Smooth muscle cell (in vitro differentiated cells): ENCODE data around the gene AKAP7. TPM values are rescaled to one million over a fixed set of nuclear protein-coding genes. Genes with fewer than 3 reads are reported as not detected.

Source experiments
- DNase-seq: peaks from one replicate; lab custom pipeline; 2025; ENCODE audit not compliant: unreplicated experiment; lab: John Stamatoyannopoulos, UW
- H2AFZ ChIP-seq: fragments of 200-600 bp; sonication (generic); 2 replicates; pipeline ENCODE4 v1.6.0; 2016; ENCODE audit warnings: antibody characterized with exemption, low read depth, mild to moderate bottlenecking
- H3F3A ChIP-seq: fragments of 200-600 bp; sonication (generic); 2 replicates; pipeline ENCODE4 v1.6.0; 2017; ENCODE audit warnings: antibody characterized with exemption, low read depth
- H3K27ac ChIP-seq: fragments of 200-600 bp; sonication (generic); 2 replicates; pipeline ENCODE4 v1.5.1; 2016; ENCODE audit warnings: low read depth, mild to moderate bottlenecking
- H3K27me3 ChIP-seq: fragments of 200-600 bp; sonication (generic); 2 replicates; pipeline ENCODE4 v1.6.1; 2016; ENCODE audit warnings: low read depth, mild to moderate bottlenecking
- H3K36me3 ChIP-seq: fragments of 200-600 bp; sonication (generic); 2 replicates; pipeline ENCODE4 v1.5.1; 2016; ENCODE audit warnings: low read depth
- H3K4me1 ChIP-seq: fragments of 200-600 bp; sonication (generic); 2 replicates; pipeline ENCODE4 v1.5.1; 2016; ENCODE audit warnings: low read depth
- H3K4me2 ChIP-seq: fragments of 200-600 bp; sonication (generic); 2 replicates; pipeline ENCODE4 v1.6.0; 2016; ENCODE audit warnings: mild to moderate bottlenecking
- H3K4me3 ChIP-seq: fragments of 200-600 bp; sonication (generic); 2 replicates; pipeline ENCODE4 v1.5.1; 2016; ENCODE audit warnings: mild to moderate bottlenecking
- H3K79me2 ChIP-seq: fragments of 200-600 bp; sonication (generic); 2 replicates; pipeline ENCODE4 v1.6.0; 2016; ENCODE audit warnings: low read depth, mild to moderate bottlenecking
- H3K9ac ChIP-seq: fragments of 200-600 bp; sonication (generic); 2 replicates; pipeline ENCODE4 v1.6.0; 2016; ENCODE audit warnings: low read depth
- H3K9me3 ChIP-seq: fragments of 200-600 bp; sonication (generic); replicated peaks from 2 replicates; pipeline ENCODE4 v1.5.1; 2016; ENCODE audit warnings: low read depth
- H4K20me1 ChIP-seq: fragments of 200-600 bp; sonication (generic); 2 replicates; pipeline ENCODE4 v1.6.0; 2016; ENCODE audit warnings: low read depth
- CTCF ChIP-seq: fragments of 200-600 bp; sonication (generic); IDR thresholded peaks from 2 replicates; pipeline ENCODE4 v1.5.1; 2017; ENCODE audit warnings: borderline replicate concordance, mild to moderate bottlenecking, antibody characterized with exemption; ENCODE audit not compliant: insufficient read depth, poor library complexity, severe bottlenecking
- WGBS: methylation state at CpG from one replicate; pipeline ENCODE4 v1.1.7; 2016; ENCODE audit warnings: low lambda C conversion rate; 5-methylcytosine and 5-hydroxymethylcytosine counted together
- polyA plus RNA-seq: library from polyadenylated mRNA; unstranded; fragments of >200 nt; fragmentation: Nextera tagmentation; extraction: Ambion mirVana; gene quantifications from 2 replicates; pipeline ENCODE4 v1.2.1, GENCODE V29; 2016
- total RNA-seq: library from RNA; depleted of rRNA; stranded (reverse); fragments of >200 nt; gene quantifications from 2 replicates; pipeline ENCODE4 v1.2.3, GENCODE V29; 2014

The AKAP7 gene
- total and polyA plus RNA-seq, 2 experiments from 2014 or later: 2.0 to 6.5 TPM

- Histone ChIP-seq H3K9ac (no peak overlapping the region), H3K4me1 (no peaks in the 10 kb centered on the region), H3K9me3 (no peaks in the 10 kb centered on the region), H3F3A (no peaks in the 10 kb centered on the region), H3K4me3 (no peak overlapping the region), H3K27ac (no peak overlapping the region), H3K4me2 (no peak overlapping the region), H3K79me2 (no peaks in the 10 kb centered on the region), H4K20me1 (no peaks in the 10 kb centered on the region), H2AFZ (no peak overlapping the region), H3K27me3 (no peaks in the 10 kb centered on the region), H3K36me3 (no peaks in the 10 kb centered on the region)
- no peak for TF ChIP-seq CTCF
- WGBS: 92% methylated on average over 3 of the region's 3 CpGs
- DNase-seq: no peak
Observed at GRCh38 chr6:131096786-131097185, 38.5 kb upstream of the AKAP7 start.

GRCh38 chr6:131101911-131102680 lies 33.2 kb upstream of the AKAP7 start:
- no peak for TF ChIP-seq CTCF
- peaks cover 7% of the 10 kb centered on the region for H3K4me1 ChIP-seq
- no peaks in the 10 kb centered on the region for H3K9me3 ChIP-seq
- no peak overlapping the region for H3K4me3 ChIP-seq
- H3K79me2 ChIP-seq: no peaks in the 10 kb centered on the region
- H3K4me2 ChIP-seq: no peak overlapping the region
- 73% methylated on average over 5 of the region's 5 CpGs for WGBS
- H3K27me3 ChIP-seq: no peaks in the 10 kb centered on the region
- no peaks in the 10 kb centered on the region for H3K36me3 ChIP-seq
- no peaks in the 10 kb centered on the region for H4K20me1 ChIP-seq
- no peak overlapping the region for H3K9ac ChIP-seq
- no peak for DNase-seq
- H3F3A ChIP-seq: peaks cover 5% of the 10 kb centered on the region
- no peak overlapping the region for H3K27ac ChIP-seq
- no peak overlapping the region for H2AFZ ChIP-seq

- no peak overlapping the region for H3K4me3 ChIP-seq
- no peaks in the 10 kb centered on the region for H3K27me3 ChIP-seq
- H3K9me3 ChIP-seq: no peaks in the 10 kb centered on the region
- no peak for DNase-seq
- TF ChIP-seq CTCF: no peak
- no peak overlapping the region for H3K4me2 ChIP-seq
- H3K4me1 ChIP-seq: peaks cover 7% of the 10 kb centered on the region
- H3K9ac ChIP-seq: no peak overlapping the region
- H2AFZ ChIP-seq: no peak overlapping the region
- H3K27ac ChIP-seq: no peak overlapping the region
- H3F3A ChIP-seq: peaks cover 5% of the 10 kb centered on the region
- H4K20me1 ChIP-seq: no peaks in the 10 kb centered on the region
- no peaks in the 10 kb centered on the region for H3K79me2 ChIP-seq
- 83% methylated on average over 4 of the region's 4 CpGs for WGBS
- H3K36me3 ChIP-seq: no peaks in the 10 kb centered on the region
Observed at GRCh38 chr6:131103296-131103695, 32.0 kb upstream of the AKAP7 start.

- Histone ChIP-seq H3K9ac (no peak overlapping the region), H3F3A (peaks cover 5% of the 10 kb centered on the region), H2AFZ (no peak overlapping the region), H3K4me1 (peaks cover 7% of the 10 kb centered on the region), H3K4me3 (no peak overlapping the region), H3K36me3 (no peaks in the 10 kb centered on the region), H3K27me3 (no peaks in the 10 kb centered on the region), H3K27ac (no peak overlapping the region), H4K20me1 (no peaks in the 10 kb centered on the region), H3K9me3 (no peaks in the 10 kb centered on the region), H3K4me2 (no peak overlapping the region), H3K79me2 (no peaks in the 10 kb centered on the region)
- WGBS: 91% methylated on average over 1 of the region's 1 CpG
- DNase-seq: no peak
- no peak for TF ChIP-seq CTCF
Observed at GRCh38 chr6:131103901-131104300, 31.4 kb upstream of the AKAP7 start.
